B cell (primary cell): ENCODE data around the gene CTNNA1. TPM values are rescaled to one million over a fixed set of nuclear protein-coding genes. Genes with fewer than 3 reads are reported as not detected.

Experiments
- ATAC-seq: fragments of 200-7000 bp; cut with Tn5 transposase; one replicate; pipeline ENCODE4 v1.10.0; 2021; ENCODE audit warnings: low read depth, mild to moderate bottlenecking, moderate number of reproducible peaks, moderate library complexity
- CTCF ChIA-PET: fragments of 350-600 bp; sonication (Branson Sonifier 250); formaldehyde crosslinking; loops from one replicate; lab custom pipeline; 2021; ENCODE audit warnings: antibody characterized with exemption, inconsistent platforms; lab: Charles Lee
- POLR2A ChIA-PET: fragments of 350-600 bp; sonication (Branson Sonifier 250); formaldehyde crosslinking; loops from one replicate; lab custom pipeline; 2021; ENCODE audit warnings: antibody characterized with exemption; lab: Charles Lee
- DNase-seq: peaks from one replicate; pipeline ENCODE4 v3.0.0; 2013
- H2AFZ ChIP-seq: 2 replicates; pipeline ENCODE4 v1.6.1; 2012; ENCODE audit warnings: mild to moderate bottlenecking, low read depth, low read length; ENCODE audit not compliant: insufficient read depth, poor library complexity, severe bottlenecking
- H3K27ac ChIP-seq, 2 donors: 1 replicate in 1 of 2; 2 replicates in 1 of 2; pipeline ENCODE4 v1.5.1; 2012 to 2013; ENCODE audit warnings: low read length in 2 of 2, mild to moderate bottlenecking in 2 of 2, moderate library complexity in 1 of 2
- H3K27me3 ChIP-seq, 4 experiments: fragments of 200-600 bp in 1 of 4; sonication (generic) in 1 of 4; replicated peaks in 1 of 4; 1 replicate in 2 of 4; 2 replicates in 2 of 4; pipeline versions ENCODE4 v1.6.1 to v1.7.0; 2013 to 2016; ENCODE audit warnings: low read length in 3 of 4, mild to moderate bottlenecking in 2 of 4, mixed read lengths in 1 of 4, moderate library complexity in 1 of 4; ENCODE audit not compliant: insufficient read depth in 4 of 4, control insufficient read depth in 3 of 4; ENCODE audit errors: control extremely low read depth in 1 of 4
- H3K36me3 ChIP-seq, 2 experiments: replicated peaks in 1 of 2; 1 replicate in 1 of 2; 2 replicates in 1 of 2; pipeline versions ENCODE4 v1.6.1 to v1.7.1; 2013; ENCODE audit warnings: low read length in 1 of 2; ENCODE audit not compliant: insufficient read depth in 2 of 2, control insufficient read depth in 1 of 2; ENCODE audit errors: control extremely low read depth in 1 of 2, extremely low read depth in 1 of 2
- H3K4me1 ChIP-seq, 2 donors: fragments of 200-600 bp in 1 of 2; sonication (generic) in 1 of 2; 1 replicate in 1 of 2; 2 replicates in 1 of 2; pipeline versions ENCODE4 v1.5.1 to v1.6.1; 2013 to 2017; ENCODE audit warnings: low read length in 2 of 2; ENCODE audit not compliant: control insufficient read depth in 2 of 2, insufficient read depth in 2 of 2
- H3K4me2 ChIP-seq: replicated peaks from 2 replicates; pipeline ENCODE3; 2012; ENCODE audit warnings: mild to moderate bottlenecking, low read depth, low read length; ENCODE audit not compliant: poor library complexity, severe bottlenecking
- H3K4me3 ChIP-seq, 5 experiments: fragments of 200-600 bp in 1 of 5; sonication (generic) in 1 of 5; 1 replicate in 3 of 5; 2 replicates in 2 of 5; pipeline versions ENCODE4 v1.5.1 to v1.7.0; 2011 to 2016; ENCODE audit warnings: low read length in 4 of 5, mild to moderate bottlenecking in 4 of 5, low read depth in 2 of 5, control low read depth in 1 of 5, moderate library complexity in 1 of 5; ENCODE audit not compliant: insufficient read depth in 1 of 5; ENCODE audit errors: control extremely low read depth in 1 of 5, extremely low read depth in 1 of 5
- H3K79me2 ChIP-seq: fragments of 200-600 bp; sonication (generic); one replicate; pipeline ENCODE4 v1.6.0; 2016; ENCODE audit warnings: low read length; ENCODE audit not compliant: control insufficient read depth, insufficient read depth
- H3K9ac ChIP-seq: fragments of 200-600 bp; sonication (generic); 2 replicates; pipeline ENCODE4 v1.6.1; 2017; ENCODE audit warnings: mild to moderate bottlenecking, low read length, moderate library complexity
- H3K9me3 ChIP-seq, 3 donors: one replicate each; pipeline versions ENCODE4 v1.6.1 to v1.7.1; 2013; ENCODE audit warnings: low read length in 2 of 3; ENCODE audit not compliant: control insufficient read depth in 2 of 3, insufficient read depth in 1 of 3; ENCODE audit errors: control extremely low read depth in 1 of 3
- H4K20me1 ChIP-seq: 2 replicates; pipeline ENCODE4 v1.6.0; 2012; ENCODE audit warnings: mild to moderate bottlenecking, low read length; ENCODE audit not compliant: insufficient read depth, control insufficient read depth, poor library complexity, severe bottlenecking
- H3K27ac Mint-ChIP-seq: one replicate; pipeline ENCODE4 v1.8.0; 2021; ENCODE audit warnings: mixed read lengths
- H3K27me3 Mint-ChIP-seq: one replicate; pipeline ENCODE4 v1.8.0; 2021; ENCODE audit warnings: mixed read lengths
- H3K4me1 Mint-ChIP-seq: one replicate; pipeline ENCODE4 v1.8.0; 2021; ENCODE audit warnings: mixed read lengths
- H3K4me3 Mint-ChIP-seq: one replicate; pipeline ENCODE4 v1.8.0; 2021; ENCODE audit warnings: mixed read lengths
- H3K9me3 Mint-ChIP-seq: one replicate; pipeline ENCODE4 v1.8.0; 2022; ENCODE audit warnings: mixed read lengths; ENCODE audit not compliant: insufficient read depth
- CTCF ChIP-seq: fragments of 200-600 bp; IDR thresholded peaks from one replicate; pipeline ENCODE4 v1.8.0; 2022; ENCODE audit warnings: antibody characterized with exemption, mild to moderate bottlenecking
- EZH2 ChIP-seq: IDR thresholded peaks from 2 replicates; pipeline ENCODE4 v1.6.1; 2012; ENCODE audit warnings: borderline replicate concordance, low read depth, mild to moderate bottlenecking, moderate library complexity, low read length; ENCODE audit not compliant: insufficient read depth, poor library complexity, severe bottlenecking
- WGBS: methylation state at CpG from one replicate; pipeline ENCODE4 v1.1.5; 2013; ENCODE audit warnings: missing lambda C conversion rate; ENCODE audit not compliant: insufficient coverage; 5-methylcytosine and 5-hydroxymethylcytosine counted together
- intact Hi-C: fragments of 100-400 bp; cut with micrococcal nuclease; formaldehyde crosslinking; loops from one replicate; pipeline ENCODE4 v1.10.0; 2022
- polyA plus RNA-seq: library from polyadenylated mRNA; depleted of rRNA; stranded (reverse); fragments of >200 nt; gene quantifications from 2 replicates; pipeline ENCODE4 v1.2.3, GENCODE V29; 2012
- total RNA-seq, 2 donors: library from RNA; stranded (reverse); fragments of 120-200 nt in 1 of 2; gene quantifications; 1 replicate in 1 of 2; 2 replicates in 1 of 2; pipeline versions ENCODE4 v1.2.3 to v1.2.4, GENCODE V29; 2013 to 2022

The CTNNA1 gene
- total and polyA plus RNA-seq, 2 donors (not counting 1 experiment from before 2014, with no cell fraction given): 22.7 to 96.0 TPM

GRCh38 chr5:138933522-138934290 lies 180.5 kb downstream of the CTNNA1 start:
- H3K9me3 ChIP-seq: no peaks in the 10 kb centered on the region
- H3K79me2 ChIP-seq: no peaks in the 10 kb centered on the region
- WGBS: 96% methylated on average over 13 of the region's 18 CpGs
- H3K9ac ChIP-seq: no peak overlapping the region
- no peak overlapping the region for H3K4me3 ChIP-seq
- H3K27ac Mint-ChIP-seq: no peak overlapping the region
- no peaks in the 10 kb centered on the region for H4K20me1 ChIP-seq
- no peaks in the 10 kb centered on the region for H3K27me3 ChIP-seq
- no peak overlapping the region for H3K4me3 Mint-ChIP-seq
- H3K4me2 ChIP-seq: no peak overlapping the region
- intact Hi-C loops: no loop called here
- ChIA-PET CTCF (no interaction called here), POLR2A (no interaction called here)
- no peak for ATAC-seq
- H3K36me3 ChIP-seq: peaks cover 1 to 37% of the 10 kb centered on the region in 2 experiments
- no peaks in the 10 kb centered on the region for H3K4me1 ChIP-seq
- no peaks in the 10 kb centered on the region for H3K4me1 Mint-ChIP-seq
- DNase-seq: no peak
- TF ChIP-seq EZH2 (no peak), CTCF (no peak)
- H2AFZ ChIP-seq: no peak overlapping the region
- no peaks in the 10 kb centered on the region for H3K27me3 Mint-ChIP-seq
- no peak overlapping the region for H3K27ac ChIP-seq
- no peaks in the 10 kb centered on the region for H3K9me3 Mint-ChIP-seq

DNA sequence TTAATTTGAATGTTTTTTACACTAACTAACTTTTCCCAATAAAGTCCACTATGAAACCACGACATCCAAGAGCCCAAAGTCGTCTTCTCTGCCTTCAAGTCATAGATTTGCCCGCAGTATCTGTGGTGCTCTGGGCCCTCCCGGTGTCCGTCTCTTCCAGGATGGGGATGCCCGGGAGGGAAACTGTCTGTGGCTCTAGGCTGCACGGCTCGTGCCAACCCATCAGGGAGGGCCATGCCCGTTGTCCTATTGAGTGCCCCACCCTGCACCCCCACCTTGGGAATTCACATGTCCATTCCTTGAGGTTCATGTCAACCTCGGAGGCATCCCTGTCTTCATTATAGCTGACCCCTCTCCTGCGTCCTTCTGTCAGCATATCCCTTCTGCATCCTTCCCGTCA lies 181.7 kb downstream of the CTNNA1 start:
- Histone ChIP-seq H3K4me1 (no peaks in the 10 kb centered on the region), H2AFZ (no peak overlapping the region), H3K4me2 (no peak overlapping the region), H3K27me3 (no peaks in the 10 kb centered on the region), H3K79me2 (no peaks in the 10 kb centered on the region), H3K4me3 (no peak overlapping the region), H3K36me3 (peaks cover 1 to 30% of the 10 kb centered on the region in 2 experiments), H3K27ac (no peak overlapping the region), H3K9me3 (no peaks in the 10 kb centered on the region), H4K20me1 (no peaks in the 10 kb centered on the region), H3K9ac (no peak overlapping the region)
- WGBS: 93% methylated on average over 9 of the region's 12 CpGs
- no peaks in the 10 kb centered on the region for H3K9me3 Mint-ChIP-seq
- no peaks in the 10 kb centered on the region for H3K27me3 Mint-ChIP-seq
- DNase-seq (no peak), ATAC-seq (no peak)
- H3K4me3 Mint-ChIP-seq: no peak overlapping the region
- ChIA-PET CTCF (no interaction called here), POLR2A (no interaction called here)
- no peak overlapping the region for H3K27ac Mint-ChIP-seq
- intact Hi-C loops: no loop called here
- TF ChIP-seq EZH2: no peak
- TF ChIP-seq CTCF: no peak
- no peaks in the 10 kb centered on the region for H3K4me1 Mint-ChIP-seq
